Right ventricle myocardium superior (tissue), 1 donor: ENCODE data around the gene HLA-DMA. TPM values are rescaled to one million over a fixed set of nuclear protein-coding genes. Genes with fewer than 3 reads are reported as not detected.
A peak's percentile ranks its signal among the peaks of the same experiment; 100 is the strongest.

Source experiments
- ATAC-seq: fragments of 200-7000 bp; cut with Tn5 transposase; one replicate; pipeline ENCODE4 v1.9.1; 2020; ENCODE audit warnings: mild to moderate bottlenecking; ENCODE audit not compliant: poor library complexity
- DNase-seq: peaks from one replicate; pipeline ENCODE4 v3.0.0-alpha.2; 2020
- intact Hi-C: fragments of 100-400 bp; cut with DNase I; formaldehyde crosslinking; loops from one replicate; pipeline ENCODE4 v1.11.2; 2022
- total RNA-seq: library from RNA; stranded (reverse); fragmentation: NEBNext Ultra II Directional; extraction: Animal tissue kit (Norgen Biotek cat#: 25700); gene quantifications from one replicate; pipeline ENCODE4 v1.2.1, GENCODE V29; 2021
- donor health status: DM: no; HTN: yes; CAD: no; lungs with severe emphysema.

The HLA-DMA gene
- total RNA-seq, 1 donor from 2014 or later = 16.3 TPM

GRCh38 chr6:32977272-32977952 is 24.5 kb upstream of the HLA-DMA start:
- no peak for ATAC-seq
- intact Hi-C loops = no loop called here
- DNase-seq = no peak

GRCh38 chr6:32976334-32977069 is 23.6 kb upstream of the HLA-DMA start:
- intact Hi-C loops = no loop called here
- ATAC-seq (no peak), DNase-seq (no peak)

GRCh38 chr6:32975886-32976285 is 23.0 kb upstream of the HLA-DMA start:
- intact Hi-C loops = no loop called here
- ATAC-seq (no peak), DNase-seq (no peak)

GRCh38 chr6:32974541-32975308 is 21.8 kb upstream of the HLA-DMA start:
- ATAC-seq (no peak), DNase-seq (no peak)
- intact Hi-C loops = loop anchor here (5.0 kb wide), 1 partner anchor 228 kb away; the partner anchor contains the start of genes HSD17B8, RXRB and SLC39A7

GRCh38 chr6:32974016-32974333 is 21.1 kb upstream of the HLA-DMA start:
- no peak for ATAC-seq
- intact Hi-C loops = loop anchor here (5.0 kb wide), 1 partner anchor 228 kb away; the partner anchor contains the start of genes HSD17B8, RXRB and SLC39A7

GRCh38 chr6:32973144-32974015 is 20.5 kb upstream of the HLA-DMA start:
- DNase-seq (no peak), ATAC-seq (no peak)
- intact Hi-C loops = loop anchor here (5.0 kb wide), 1 partner anchor 229 kb away; the partner anchor contains the start of genes HSD17B8, RXRB and SLC39A7

More at GRCh38 chr6:32974016-32974333, 21.1 kb upstream of the HLA-DMA start:
- DNase-seq = no peak

GRCh38 chr6:32972353-32973143 is 19.7 kb upstream of the HLA-DMA start:
- DNase-seq (peak; percentile 58), ATAC-seq (no peak)
- intact Hi-C loops = loop anchor here (5.0 kb wide), 1 partner anchor 230 kb away; the partner anchor contains the start of genes HSD17B8, RXRB and SLC39A7

- intact Hi-C loops = loop anchor here (5.0 kb wide), 1 partner anchor 231 kb away; the partner anchor contains the start of genes HSD17B8, RXRB and SLC39A7
- ATAC-seq (peak; percentile 61), DNase-seq (peak; percentile 99)
These were observed 18.9 kb upstream of the HLA-DMA start for GRCh38 chr6:32971581-32972352.

- intact Hi-C loops = loop anchor here (5.0 kb wide), 1 partner anchor 231 kb away; the partner anchor contains the start of genes HSD17B8, RXRB and SLC39A7
These were observed 18.3 kb upstream of the HLA-DMA start for GRCh38 chr6:32971242-32971580.

GRCh38 chr6:32970413-32971241 is 17.7 kb upstream of the HLA-DMA start:
- peak; percentile 58 for ATAC-seq
- DNase-seq = peak; percentile 94
- intact Hi-C loops = loop anchor here (5.0 kb wide), 1 partner anchor 232 kb away; the partner anchor contains the start of genes HSD17B8, RXRB and SLC39A7

More at GRCh38 chr6:32971242-32971580, 18.3 kb upstream of the HLA-DMA start:
- ATAC-seq = no peak
- DNase-seq = no peak

- ATAC-seq (peak; percentile 19), DNase-seq (peak; percentile 81)
- intact Hi-C loops = loop anchor here (5.0 kb wide), 1 partner anchor 232 kb away; the partner anchor contains the start of genes HSD17B8, RXRB and SLC39A7
These were observed 17.0 kb upstream of the HLA-DMA start for GRCh38 chr6:32969685-32970412.

GRCh38 chr6:32968867-32969684 is 16.2 kb upstream of the HLA-DMA start:
- peak; percentile 52 for ATAC-seq
- DNase-seq = peak; percentile 76
- intact Hi-C loops = no loop called here

- ATAC-seq (peak; percentile 71), DNase-seq (peak; percentile 97)
- intact Hi-C loops = no loop called here
These were observed 15.4 kb upstream of the HLA-DMA start, which contains the start of gene BRD2 for GRCh38 chr6:32968093-32968866. BRD2 (plus strand) TSS chr6:32968594; CDS start chr6:32972899, 4,305 bp downstream.
